Skeletal muscle tissue (tissue), 4 donors: ENCODE data around the gene SH3BGRL. TPM values are rescaled to one million over a fixed set of nuclear protein-coding genes. Genes with fewer than 3 reads are reported as not detected.
"Not testable (repeated sequence)": the region's sequence is repeated elsewhere in the genome, so short reads cannot be mapped to it uniquely, and the experiment has no call there.

Experiments used
- H3K27ac ChIP-seq: one replicate; pipeline ENCODE4 v1.7.0; 2013; ENCODE audit warnings: mild to moderate bottlenecking, low read depth, low read length, inconsistent platforms
- H3K27me3 ChIP-seq, 3 donors: one replicate each; pipeline ENCODE4 v1.7.0; 2013; ENCODE audit warnings: low read length in 3 of 3; ENCODE audit not compliant: control insufficient read depth in 3 of 3, insufficient read depth in 3 of 3
- H3K36me3 ChIP-seq, 3 donors: one replicate each; pipeline ENCODE4 v1.7.0; 2013; ENCODE audit warnings: low read length in 3 of 3; ENCODE audit not compliant: control insufficient read depth in 3 of 3, insufficient read depth in 3 of 3
- H3K4me1 ChIP-seq, 3 donors: one replicate each; pipeline ENCODE4 v1.7.0; 2013; ENCODE audit warnings: low read length in 3 of 3, mild to moderate bottlenecking in 3 of 3; ENCODE audit not compliant: control insufficient read depth in 3 of 3, insufficient read depth in 3 of 3
- H3K4me3 ChIP-seq, 3 donors: one replicate each; pipeline ENCODE4 v1.7.0; 2013; ENCODE audit warnings: low read length in 3 of 3
- H3K9ac ChIP-seq, 3 donors: one replicate each; pipeline ENCODE4 v1.7.0; 2013; ENCODE audit warnings: low read length in 3 of 3, mild to moderate bottlenecking in 3 of 3, moderate library complexity in 2 of 3, low read depth in 1 of 3
- H3K9me3 ChIP-seq, 3 donors: one replicate each; pipeline ENCODE4 v1.7.0; 2013; ENCODE audit warnings: low read length in 3 of 3; ENCODE audit not compliant: control insufficient read depth in 3 of 3
- total RNA-seq: library from RNA; depleted of rRNA; stranded (reverse); fragments of >200 nt; gene quantifications from one replicate; pipeline ENCODE4 v1.2.3, GENCODE V29; 2014
- donor health status: Osteomylitis.

The SH3BGRL gene
- total RNA-seq, 1 donor from 2014 or later: 37.6 TPM

- Histone ChIP-seq H3K4me1 (no peaks in the 10 kb centered on the region), H3K9ac (no peak overlapping the region), H3K36me3 (no peaks in the 10 kb centered on the region), H3K27me3 (no peaks in the 10 kb centered on the region), H3K9me3 (peaks cover 0 to 4% (median 0%) of the 10 kb centered on the region in 3 donors), H3K4me3 (no peak overlapping the region), H3K27ac (no peak overlapping the region)
Measured at GRCh38 chrX:81291996-81292395, 90.1 kb downstream of the SH3BGRL start.

- no peaks in the 10 kb centered on the region for H3K4me1 ChIP-seq
Measured at GRCh38 chrX:81294101-81294500, 92.2 kb downstream of the SH3BGRL start.

GRCh38 chrX:81301877-81302276 is 100.0 kb downstream of the SH3BGRL start:
- no peaks in the 10 kb centered on the region for H3K9me3 ChIP-seq
- H3K9ac ChIP-seq: no peak overlapping the region
- no peak overlapping the region for H3K4me3 ChIP-seq
- no peaks in the 10 kb centered on the region for H3K36me3 ChIP-seq
- H3K27ac ChIP-seq: no peak overlapping the region
- no peaks in the 10 kb centered on the region for H3K27me3 ChIP-seq
- H3K4me1 ChIP-seq: no peaks in the 10 kb centered on the region

More at GRCh38 chrX:81294101-81294500, 92.2 kb downstream of the SH3BGRL start:
- no peaks in the 10 kb centered on the region for H3K27me3 ChIP-seq
- no peak overlapping the region for H3K4me3 ChIP-seq
- no peaks in the 10 kb centered on the region for H3K36me3 ChIP-seq
- no peak overlapping the region for H3K9ac ChIP-seq
- no peak overlapping the region for H3K27ac ChIP-seq
- H3K9me3 ChIP-seq: peaks cover 0 to 4% (median 0%) of the 10 kb centered on the region in 3 donors

- Histone ChIP-seq H3K4me3 (no peak overlapping the region), H3K9ac (no peak overlapping the region), H3K36me3 (no peaks in the 10 kb centered on the region), H3K4me1 (no peaks in the 10 kb centered on the region), H3K27me3 (no peaks in the 10 kb centered on the region), H3K27ac (no peak overlapping the region), H3K9me3 (no peaks in the 10 kb centered on the region)
Measured at GRCh38 chrX:81304563-81304962, 102.7 kb downstream of the SH3BGRL start.

- no peaks in the 10 kb centered on the region for H3K36me3 ChIP-seq
- no peak overlapping the region for H3K9ac ChIP-seq
- no peaks in the 10 kb centered on the region for H3K27me3 ChIP-seq
- H3K9me3 ChIP-seq: no peaks in the 10 kb centered on the region
- no peak overlapping the region for H3K4me3 ChIP-seq
- H3K27ac ChIP-seq: no peak overlapping the region
- no peaks in the 10 kb centered on the region for H3K4me1 ChIP-seq
Measured at GRCh38 chrX:81305240-81305639, 103.3 kb downstream of the SH3BGRL start.

GRCh38 chrX:81308086-81308829 is 106.4 kb downstream of the SH3BGRL start:
- Histone ChIP-seq H3K9ac (no peak overlapping the region), H3K9me3 (no peaks in the 10 kb centered on the region), H3K27me3 (no peaks in the 10 kb centered on the region), H3K27ac (no peak overlapping the region), H3K4me3 (no peak overlapping the region), H3K36me3 (no peaks in the 10 kb centered on the region), H3K4me1 (no peaks in the 10 kb centered on the region)

GRCh38 chrX:81316163-81316562 is 114.3 kb downstream of the SH3BGRL start:
- H3K27me3 ChIP-seq: no peaks in the 10 kb centered on the region
- no peaks in the 10 kb centered on the region for H3K4me1 ChIP-seq
- no peak overlapping the region for H3K9ac ChIP-seq
- H3K4me3 ChIP-seq: no peak overlapping the region
- H3K9me3 ChIP-seq: no peaks in the 10 kb centered on the region
- H3K27ac ChIP-seq: no peak overlapping the region
- H3K36me3 ChIP-seq: no peaks in the 10 kb centered on the region

- H3K27ac ChIP-seq, H3K4me3 ChIP-seq, H3K9ac ChIP-seq, H3K36me3 ChIP-seq, H3K4me1 ChIP-seq, H3K9me3 ChIP-seq, H3K27me3 ChIP-seq: not testable (repeated sequence)
Measured at GRCh38 chrX:81331653-81332052, 129.8 kb downstream of the SH3BGRL start.

GRCh38 chrX:81336455-81337152 is 134.7 kb downstream of the SH3BGRL start:
- H3K36me3 ChIP-seq: no peaks in the 10 kb centered on the region
- no peak overlapping the region for H3K27ac ChIP-seq
- H3K27me3 ChIP-seq: no peaks in the 10 kb centered on the region
- no peaks in the 10 kb centered on the region for H3K9me3 ChIP-seq
- H3K4me3 ChIP-seq: no peak overlapping the region
- no peaks in the 10 kb centered on the region for H3K4me1 ChIP-seq
- H3K9ac ChIP-seq: no peak overlapping the region

- Histone ChIP-seq H3K27ac (no peak overlapping the region), H3K27me3 (no peaks in the 10 kb centered on the region), H3K4me1 (no peaks in the 10 kb centered on the region), H3K9me3 (no peaks in the 10 kb centered on the region), H3K4me3 (no peak overlapping the region), H3K36me3 (no peaks in the 10 kb centered on the region), H3K9ac (no peak overlapping the region)
Measured at GRCh38 chrX:81337805-81338204, 135.9 kb downstream of the SH3BGRL start.
